Spleen (tissue), 7 donors: ENCODE results near the gene SPDYE4.

Source experiments
- CTCF ChIP-seq, 11 experiments: fragments of 200-600 bp in 7 of 11; fragments of 450-650 bp in 4 of 11; sonication (generic) in 4 of 11; IDR thresholded peaks in 8 of 11; conservative IDR thresholded peaks in 3 of 11; 1 replicate in 7 of 11; 2 replicates in 4 of 11; pipeline versions ENCODE4 v1.4.0 to v1.8.0; 2016 to 2021; ENCODE audit warnings: antibody characterized with exemption in 11 of 11, inconsistent platforms in 4 of 11, mild to moderate bottlenecking in 1 of 11
- POLR2AphosphoS5 ChIP-seq, 3 donors: sonication (generic); formaldehyde crosslinking; IDR thresholded peaks; one replicate each; pipeline ENCODE4 v1.5.1; 2017; ENCODE audit warnings: antibody characterized with exemption in 3 of 3
- donor health status: DM: no; HTN: no; CAD: no; lungs with moderate emphysema.
- donor health status: DM: no; HTN: no; CAD: no.
- donor health status: DM: no; HTN: no; CAD: no.

GRCh38 chr17:8736362-8736761 lies 22.0 kb downstream of the SPDYE4 start:
- TF ChIP-seq CTCF (IDR thresholded peaks at IDR 0.05 in 8 of 11, conservative IDR thresholded peaks at IDR 0.05 in 3 of 11) (no peak), POLR2AphosphoS5 (IDR thresholded peaks at IDR 0.05) (no peak)
